Measurements from ENCODE around the gene GRIA3.
"Not testable (repeated sequence)": the region's sequence is repeated elsewhere in the genome, so short reads cannot be mapped to it uniquely, and the experiment has no call there.

Gene GRIA3

GRCh38 chrX:123361371-123361770 lies 177.3 kb downstream of the GRIA3 start:
- FAIRE-seq = no peak

- FAIRE-seq = not testable (repeated sequence)
Observed at GRCh38 chrX:123386196-123386595, 202.1 kb downstream of the GRIA3 start.

- FAIRE-seq = no peak
Observed at GRCh38 chrX:123392921-123393320, 208.8 kb downstream of the GRIA3 start.

GRCh38 chrX:123399709-123400108 lies 215.6 kb downstream of the GRIA3 start:
- no peak for FAIRE-seq

- FAIRE-seq = no peak
Observed at GRCh38 chrX:123405231-123405630, 221.2 kb downstream of the GRIA3 start.

- FAIRE-seq = no peak
Observed at GRCh38 chrX:123408821-123409737, 225.0 kb downstream of the GRIA3 start.

GRCh38 chrX:123422875-123423274 lies 238.8 kb downstream of the GRIA3 start:
- FAIRE-seq = peak; percentile 17

- FAIRE-seq = no peak
Observed at GRCh38 chrX:123424546-123424945, 240.5 kb downstream of the GRIA3 start.

- FAIRE-seq = no peak
Observed at GRCh38 chrX:123425471-123425870, 241.4 kb downstream of the GRIA3 start.

GRCh38 chrX:123425904-123426303 lies 241.8 kb downstream of the GRIA3 start:
- FAIRE-seq = no peak

GRCh38 chrX:123432361-123433150 lies 248.5 kb downstream of the GRIA3 start:
- no peak for FAIRE-seq

- no peak for FAIRE-seq
Observed at GRCh38 chrX:123436512-123437136, 252.5 kb downstream of the GRIA3 start.

GRCh38 chrX:123439926-123440325 lies 255.8 kb downstream of the GRIA3 start:
- FAIRE-seq = not testable (repeated sequence)

GRCh38 chrX:123442764-123443163 lies 258.7 kb downstream of the GRIA3 start:
- no peak for FAIRE-seq

- no peak for FAIRE-seq
Observed at GRCh38 chrX:123447506-123447905, 263.4 kb downstream of the GRIA3 start.

- no peak for FAIRE-seq
Observed at GRCh38 chrX:123449335-123449734, 265.3 kb downstream of the GRIA3 start.

- FAIRE-seq = no peak
Observed at GRCh38 chrX:123450222-123450621, 266.1 kb downstream of the GRIA3 start.

GRCh38 chrX:123454712-123455431 lies 270.8 kb downstream of the GRIA3 start:
- no peak for FAIRE-seq

GRCh38 chrX:123455693-123456092 lies 271.6 kb downstream of the GRIA3 start:
- no peak for FAIRE-seq

GRCh38 chrX:123464709-123465108 lies 280.6 kb downstream of the GRIA3 start:
- no peak for FAIRE-seq

- FAIRE-seq = no peak
Observed at GRCh38 chrX:123468481-123468880, 284.4 kb downstream of the GRIA3 start.

- no peak for FAIRE-seq
Observed at GRCh38 chrX:123475068-123475724, 291.1 kb downstream of the GRIA3 start.
